Neutrophil (primary cell): ENCODE measurements around the gene NSMCE1.
"Not testable (repeated sequence)": the region's sequence is repeated elsewhere in the genome, so short reads cannot be mapped to it uniquely, and the experiment has no call there.

Experiments
- H3K27ac ChIP-seq: fragments of 200-600 bp; sonication (generic); 2 replicates; pipeline ENCODE4 v1.5.1; 2016; ENCODE audit warnings: mild to moderate bottlenecking, moderate library complexity
- H3K27me3 ChIP-seq: fragments of 200-600 bp; sonication (generic); 2 replicates; pipeline ENCODE4 v1.6.0; 2016; ENCODE audit warnings: mild to moderate bottlenecking
- H3K36me3 ChIP-seq: fragments of 200-600 bp; sonication (generic); 2 replicates; pipeline ENCODE4 v1.5.1; 2017
- H3K4me1 ChIP-seq, 2 experiments: fragments of 200-600 bp in 1 of 2; sonication (generic) in 1 of 2; 1 replicate in 1 of 2; 2 replicates in 1 of 2; pipeline versions ENCODE4 v1.5.1 to v1.6.1; 2013 to 2016; ENCODE audit warnings: low read depth in 1 of 2, low read length in 1 of 2, mild to moderate bottlenecking in 1 of 2, moderate library complexity in 1 of 2; ENCODE audit not compliant: control insufficient read depth in 1 of 2, insufficient read depth in 1 of 2
- H3K4me3 ChIP-seq, 2 experiments: fragments of 200-600 bp in 1 of 2; sonication (generic) in 1 of 2; 1 replicate in 1 of 2; 2 replicates in 1 of 2; pipeline ENCODE4 v1.5.1; 2013 to 2016; ENCODE audit warnings: low read depth in 1 of 2, low read length in 1 of 2, mild to moderate bottlenecking in 1 of 2, moderate library complexity in 1 of 2
- H3K9me3 ChIP-seq: fragments of 200-600 bp; sonication (generic); 2 replicates; pipeline ENCODE4 v1.5.1; 2016
- CTCF ChIP-seq: fragments of 200-600 bp; sonication (generic); IDR thresholded peaks from 2 replicates; pipeline ENCODE4 v1.5.1; 2016; ENCODE audit warnings: antibody characterized with exemption

Gene NSMCE1

DNA sequence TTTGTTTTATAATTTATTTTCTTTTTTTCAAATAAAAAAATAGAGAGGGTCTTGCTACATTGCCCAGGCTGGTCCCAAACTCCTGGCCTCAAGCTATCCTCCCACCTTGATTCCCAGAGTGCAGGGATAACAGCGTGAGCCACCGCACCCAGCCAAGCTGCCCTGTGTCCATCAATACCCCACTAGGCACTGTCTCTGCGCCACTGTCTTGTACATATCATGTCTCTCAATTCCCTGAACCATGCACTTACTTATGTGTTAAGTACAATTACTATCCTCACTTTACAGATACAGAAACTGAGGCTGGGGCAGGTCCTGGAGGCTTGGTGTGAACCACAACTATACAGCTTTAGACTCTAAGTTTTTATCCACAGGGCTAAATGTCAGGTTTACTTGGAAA, 11.7 kb downstream of the NSMCE1 start:
- TF ChIP-seq CTCF, result no peak
- Histone ChIP-seq H3K36me3 (peaks cover 7% of the 10 kb centered on the region), H3K27ac (no peak overlapping the region), H3K27me3 (no peaks in the 10 kb centered on the region), H3K4me3 (no peak overlapping the region), H3K9me3 (no peaks in the 10 kb centered on the region), H3K4me1 (peaks cover 0 to 2% of the 10 kb centered on the region in 2 experiments)

GRCh38 chr16:27254262-27254811, 14.2 kb downstream of the NSMCE1 start:
- no peak overlapping the region for H3K27ac ChIP-seq

GRCh38 chr16:27253526-27253930, 15.0 kb downstream of the NSMCE1 start:
- no peak for TF ChIP-seq CTCF
- H3K9me3 ChIP-seq, result no peaks in the 10 kb centered on the region
- H3K36me3 ChIP-seq, result peaks cover 7% of the 10 kb centered on the region
- no peak overlapping the region for H3K27ac ChIP-seq
- H3K27me3 ChIP-seq, result no peaks in the 10 kb centered on the region
- no peak overlapping the region for H3K4me3 ChIP-seq
- H3K4me1 ChIP-seq, result no peaks in the 10 kb centered on the region

More at GRCh38 chr16:27254262-27254811, 14.2 kb downstream of the NSMCE1 start:
- H3K9me3 ChIP-seq, result no peaks in the 10 kb centered on the region
- no peak overlapping the region for H3K4me3 ChIP-seq
- no peaks in the 10 kb centered on the region for H3K27me3 ChIP-seq
- no peaks in the 10 kb centered on the region for H3K4me1 ChIP-seq
- peaks cover 7% of the 10 kb centered on the region for H3K36me3 ChIP-seq
- TF ChIP-seq CTCF, result no peak

GRCh38 chr16:27252206-27252585, 16.4 kb downstream of the NSMCE1 start:
- H3K4me3 ChIP-seq, result no peak overlapping the region
- no peak overlapping the region for H3K27ac ChIP-seq
- peaks cover 9 to 10% of the 10 kb centered on the region in 2 experiments for H3K4me1 ChIP-seq
- no peak for TF ChIP-seq CTCF
- no peaks in the 10 kb centered on the region for H3K27me3 ChIP-seq
- H3K9me3 ChIP-seq, result no peaks in the 10 kb centered on the region
- peaks cover 7% of the 10 kb centered on the region for H3K36me3 ChIP-seq

- H3K4me3 ChIP-seq, result no peak overlapping the region
- TF ChIP-seq CTCF, result no peak
- H3K36me3 ChIP-seq, result peaks cover 7% of the 10 kb centered on the region
- H3K27me3 ChIP-seq, result no peaks in the 10 kb centered on the region
- H3K9me3 ChIP-seq, result no peaks in the 10 kb centered on the region
- H3K4me1 ChIP-seq, result peaks cover 14 to 15% of the 10 kb centered on the region in 2 experiments
- no peak overlapping the region for H3K27ac ChIP-seq
Measured at GRCh38 chr16:27251541-27252205, 16.9 kb downstream of the NSMCE1 start.

- not testable (repeated sequence) for H3K27ac ChIP-seq, H3K36me3 ChIP-seq, H3K27me3 ChIP-seq, H3K4me3 ChIP-seq, H3K9me3 ChIP-seq
- H3K4me1 ChIP-seq, result peaks cover 18% of the 10 kb centered on the region in 2 experiments
Measured at GRCh38 chr16:27248886-27249285, 19.7 kb downstream of the NSMCE1 start.
